Neural crest cell (in vitro differentiated cells): ENCODE results near the gene TRIM64. TPM values are rescaled to one million over a fixed set of nuclear protein-coding genes. Genes with fewer than 3 reads are reported as not detected.
"Not testable (repeated sequence)": the region's sequence is repeated elsewhere in the genome, so short reads cannot be mapped to it uniquely, and the experiment has no call there.

Source experiments
- DNase-seq: peaks from one replicate; pipeline ENCODE4 v3.0.0; 2021; ENCODE audit warnings: low read depth, mixed read lengths, low spot score
- H3K27ac Mint-ChIP-seq: one replicate; pipeline ENCODE4 v1.8.0; 2021; ENCODE audit warnings: mild to moderate bottlenecking, mixed read lengths; ENCODE audit not compliant: unreplicated experiment
- H3K27me3 Mint-ChIP-seq: 2 replicates; pipeline ENCODE4 v1.8.0; 2021; ENCODE audit warnings: low read depth, mild to moderate bottlenecking, mixed read lengths
- H3K36me3 Mint-ChIP-seq: 2 replicates; pipeline ENCODE4 v1.8.0; 2021; ENCODE audit warnings: low read depth, mild to moderate bottlenecking, mixed read lengths
- H3K4me1 Mint-ChIP-seq: 2 replicates; pipeline ENCODE4 v1.8.0; 2021; ENCODE audit warnings: mixed read lengths
- H3K4me3 Mint-ChIP-seq: one replicate; pipeline ENCODE4 v1.8.0; 2021; ENCODE audit warnings: mild to moderate bottlenecking, mixed read lengths
- H3K9me3 Mint-ChIP-seq: 2 replicates; pipeline ENCODE4 v1.8.0; 2021; ENCODE audit warnings: mixed read lengths
- long read RNA-seq: library from polyadenylated mRNA; unstranded; transcript quantifications from one replicate; pipeline ENCODE4 v2.0.0, GENCODE V29; 2020
- total RNA-seq: library from RNA; stranded (reverse); gene quantifications from 2 replicates; pipeline ENCODE4 v1.2.1, GENCODE V29; 2021
- TF ChIP-seq, protein P1 (sequence below): fragments of 200-600 bp; sonication (generic); conservative IDR thresholded peaks from 2 replicates; pipeline ENCODE4 v1.5.0; 2021; ENCODE audit warnings: antibody characterized with exemption, mild to moderate bottlenecking

The TRIM64 gene, protein sequence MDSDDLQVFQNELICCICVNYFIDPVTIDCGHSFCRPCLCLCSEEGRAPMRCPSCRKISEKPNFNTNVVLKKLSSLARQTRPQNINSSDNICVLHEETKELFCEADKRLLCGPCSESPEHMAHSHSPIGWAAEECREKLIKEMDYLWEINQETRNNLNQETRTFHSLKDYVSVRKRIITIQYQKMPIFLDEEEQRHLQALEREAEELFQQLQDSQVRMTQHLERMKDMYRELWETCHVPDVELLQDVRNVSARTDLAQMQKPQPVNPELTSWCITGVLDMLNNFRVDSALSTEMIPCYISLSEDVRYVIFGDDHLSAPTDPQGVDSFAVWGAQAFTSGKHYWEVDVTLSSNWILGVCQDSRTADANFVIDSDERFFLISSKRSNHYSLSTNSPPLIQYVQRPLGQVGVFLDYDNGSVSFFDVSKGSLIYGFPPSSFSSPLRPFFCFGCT
- total RNA-seq: not detected in 2 replicates
- long read RNA-seq: 0 reads

- H3K4me3 Mint-ChIP-seq, H3K4me1 Mint-ChIP-seq, H3K27ac Mint-ChIP-seq, H3K9me3 Mint-ChIP-seq, DNase-seq, H3K27me3 Mint-ChIP-seq, H3K36me3 Mint-ChIP-seq: not testable (repeated sequence)
Measured at GRCh38 chr11:89965737-89966136, at the start of gene TRIM64. Gene TRIM64 (plus strand): TSS chr11:89966037. CDS start chr11:89968504, 2,467 bp downstream.

GRCh38 chr11:89922195-89922660 is 43.6 kb upstream of the TRIM64 start, which contains the start of gene TRIM49D1:
Gene TRIM49D1 (minus strand): TSS chr11:89922245. CDS start chr11:89917710, 4,535 bp downstream.
- Mint-ChIP-seq H3K27ac (no peak within 1 kb of the TSS), H3K4me1 (no peaks in the 10 kb centered on the region), H3K27me3 (no peaks in the 10 kb centered on the region), H3K36me3 (no peaks in the 10 kb centered on the region), H3K4me3 (no peak within 1 kb of the TSS), H3K9me3 (no peaks in the 10 kb centered on the region)
- TF ChIP-seq, protein P1, sequence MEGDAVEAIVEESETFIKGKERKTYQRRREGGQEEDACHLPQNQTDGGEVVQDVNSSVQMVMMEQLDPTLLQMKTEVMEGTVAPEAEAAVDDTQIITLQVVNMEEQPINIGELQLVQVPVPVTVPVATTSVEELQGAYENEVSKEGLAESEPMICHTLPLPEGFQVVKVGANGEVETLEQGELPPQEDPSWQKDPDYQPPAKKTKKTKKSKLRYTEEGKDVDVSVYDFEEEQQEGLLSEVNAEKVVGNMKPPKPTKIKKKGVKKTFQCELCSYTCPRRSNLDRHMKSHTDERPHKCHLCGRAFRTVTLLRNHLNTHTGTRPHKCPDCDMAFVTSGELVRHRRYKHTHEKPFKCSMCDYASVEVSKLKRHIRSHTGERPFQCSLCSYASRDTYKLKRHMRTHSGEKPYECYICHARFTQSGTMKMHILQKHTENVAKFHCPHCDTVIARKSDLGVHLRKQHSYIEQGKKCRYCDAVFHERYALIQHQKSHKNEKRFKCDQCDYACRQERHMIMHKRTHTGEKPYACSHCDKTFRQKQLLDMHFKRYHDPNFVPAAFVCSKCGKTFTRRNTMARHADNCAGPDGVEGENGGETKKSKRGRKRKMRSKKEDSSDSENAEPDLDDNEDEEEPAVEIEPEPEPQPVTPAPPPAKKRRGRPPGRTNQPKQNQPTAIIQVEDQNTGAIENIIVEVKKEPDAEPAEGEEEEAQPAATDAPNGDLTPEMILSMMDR: no peak
- no peak for DNase-seq

- H3K4me3 Mint-ChIP-seq, H3K27ac Mint-ChIP-seq, H3K27me3 Mint-ChIP-seq, H3K4me1 Mint-ChIP-seq, H3K36me3 Mint-ChIP-seq, H3K9me3 Mint-ChIP-seq, DNase-seq: not testable (repeated sequence)
Measured at GRCh38 chr11:89923764-89924163, 42.1 kb upstream of the TRIM64 start, which contains the start of gene TRIM49D2. Gene TRIM49D2 (plus strand): TSS chr11:89924064. CDS start chr11:89926762, 2,698 bp downstream.

DNA sequence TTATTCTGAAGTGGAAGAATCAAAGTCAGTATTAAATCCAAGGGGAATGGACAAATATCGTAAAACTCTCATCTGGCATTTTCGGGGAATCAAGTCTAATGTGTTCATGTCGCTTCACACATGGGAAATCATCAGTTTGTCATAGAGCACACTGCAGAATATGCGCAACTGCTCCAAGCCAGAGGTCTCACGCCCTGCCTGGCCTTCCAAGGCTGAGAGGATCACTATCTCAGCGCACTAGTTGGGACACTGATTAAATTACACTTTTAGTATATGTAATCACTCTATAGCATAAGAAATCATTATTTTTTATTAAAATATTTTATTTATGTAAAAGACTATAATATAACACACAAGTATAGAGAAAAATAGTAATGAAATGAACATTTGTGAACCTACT is 5.0 kb upstream of the TRIM64 start:
- not testable (repeated sequence) for H3K27me3 Mint-ChIP-seq, H3K9me3 Mint-ChIP-seq, H3K4me1 Mint-ChIP-seq, H3K27ac Mint-ChIP-seq, H3K36me3 Mint-ChIP-seq, DNase-seq, H3K4me3 Mint-ChIP-seq

Other genes starting within 250 kb of the TRIM64 start
- not detected in 2 replicates for gene TRIM49, start 157.5 kb upstream of the TRIM64 start, total RNA-seq
- not detected in 2 replicates for gene TRIM64B, start 87.5 kb upstream of the TRIM64 start, total RNA-seq
- gene TRIM49D1, start 43.8 kb upstream of the TRIM64 start, total RNA-seq: not detected in 2 replicates
- gene TRIM49D2, start 42.0 kb upstream of the TRIM64 start, total RNA-seq: not detected in 2 replicates
- gene TRIM49C, start 65.1 kb downstream of the TRIM64 start, total RNA-seq: not detected in 2 replicates
- gene UBTFL1, start 119.9 kb downstream of the TRIM64 start, total RNA-seq: not detected in 2 replicates
- 16.1 and 16.7 TPM in 2 replicates for gene NAALAD2, start 168.6 kb downstream of the TRIM64 start, total RNA-seq